K562 treated with DMSO at 1 percent for 4 hours (cell line): ENCODE data around the gene ZFP30. TPM values are rescaled to one million over a fixed set of nuclear protein-coding genes. Genes with fewer than 3 reads are reported as not detected.

Experiments used
- total RNA-seq: library from RNA; unstranded; fragments of 300-600 nt; gene quantifications from 2 replicates; pipeline ENCODE4 v1.2.3, GENCODE V29; 2022; ENCODE audit not compliant: insufficient read depth

Gene ZFP30
- total RNA-seq, result 4.2 and 7.3 TPM in 2 replicates

GRCh38 chr19:37655301-37655688, at the start of gene ZFP30:
Gene ZFP30, minus strand, starts transcription at chr19:37655465. Its CDS starts 7,643 bp downstream, at chr19:37647822.

GRCh38 chr19:37594304-37594981, 60.8 kb downstream of the ZFP30 start, which contains the start of the genes ZNF540 and ZNF571:
Gene ZNF540, plus strand, starts transcription at chr19:37594876. Its CDS starts 3,572 bp downstream, at chr19:37598448.
Gene ZNF571, minus strand, starts transcription at chr19:37594792. Its CDS starts 8,116 bp downstream, at chr19:37586676.

Other genes with a start within 250 kb of the ZFP30 start
- 1.8 and 2.4 TPM in 2 replicates for gene ZNF569, start 188.0 kb downstream of the ZFP30 start, total RNA-seq
- gene ZNF570, start 186.1 kb downstream of the ZFP30 start, total RNA-seq, result 0.20 and 2.2 TPM in 2 replicates
- not detected in 2 replicates for gene ZNF793, start 148.5 kb downstream of the ZFP30 start, total RNA-seq
- 1.5 TPM in 1 of 2 replicates, not detected in the other for gene ZNF571, start 60.7 kb downstream of the ZFP30 start, total RNA-seq
- 0.53 and 0.86 TPM in 2 replicates for gene ZNF540, start 60.6 kb downstream of the ZFP30 start, total RNA-seq
- gene ZNF607, start 64.3 kb upstream of the ZFP30 start, total RNA-seq, result 1.1 and 4.7 TPM in 2 replicates
- gene ZNF573, start 124.1 kb upstream of the ZFP30 start, total RNA-seq, result 0.84 and 3.5 TPM in 2 replicates